K562 (cell line): Measurements from ENCODE around the gene NCAM2. TPM values are rescaled to one million over a fixed set of nuclear protein-coding genes. Genes with fewer than 3 reads are reported as not detected.

Experiments used
- CEBPB ChIP-seq: fragments of 450-650 bp; IDR thresholded peaks from 2 replicates; pipeline ENCODE4 v1.6.1; 2016; ENCODE audit warnings: missing genetic modification characterization, missing compliant biosample characterization
- CHD1 ChIP-seq: fragments of 200-600 bp; sonication (generic); IDR thresholded peaks from one replicate; pipeline ENCODE4 v1.6.1; 2012; ENCODE audit warnings: mild to moderate bottlenecking, moderate library complexity, low read length, inconsistent platforms
- HMGN3 ChIP-seq: IDR thresholded peaks from 2 replicates; pipeline ENCODE4 v1.6.1; 2011; ENCODE audit warnings: borderline replicate concordance, low read depth, mild to moderate bottlenecking, mixed read lengths, low read length; ENCODE audit not compliant: insufficient read length; ENCODE audit errors: extremely low read depth
- KDM2B ChIP-seq: fragments of 250-450 bp; sonication (Bioruptor Pico); IDR thresholded peaks from 2 replicates; pipeline ENCODE4 v1.8.0; 2021; ENCODE audit warnings: mild to moderate bottlenecking, moderate library complexity
- KHSRP ChIP-seq: fragments of 450-650 bp; IDR thresholded peaks from 2 replicates; pipeline ENCODE4 v1.6.1; 2017
- KLF16 ChIP-seq: IDR thresholded peaks from 2 replicates; pipeline ENCODE4 v1.6.1; 2016; ENCODE audit warnings: antibody characterized with exemption
- NONO ChIP-seq, 2 experiments: fragments of 200-400 bp in 1 of 2; fragments of 450-650 bp in 1 of 2; formaldehyde crosslinking in 1 of 2; IDR thresholded peaks; 2 replicates each; pipeline ENCODE4 v1.6.1; 2017; ENCODE audit warnings: low read depth in 2 of 2, mild to moderate bottlenecking in 2 of 2, moderate library complexity in 2 of 2, low read length in 1 of 2
- RBM22 ChIP-seq: fragments of 200-400 bp; formaldehyde crosslinking; IDR thresholded peaks from 2 replicates; pipeline ENCODE4 v1.6.1; 2018; ENCODE audit warnings: low read length, low read depth; ENCODE audit not compliant: poor library complexity, severe bottlenecking
- YBX1 ChIP-seq: fragments of 450-650 bp; IDR thresholded peaks from 2 replicates; pipeline ENCODE4 v1.7.1; 2016; ENCODE audit warnings: mild to moderate bottlenecking
- ZNF12 ChIP-seq: sonication (generic); formaldehyde crosslinking; IDR thresholded peaks from 2 replicates; pipeline ENCODE4 v1.4.0; 2020; ENCODE audit warnings: mild to moderate bottlenecking, missing genetic modification reagents
- ZNF512 ChIP-seq: IDR thresholded peaks from 2 replicates; pipeline ENCODE4 v1.6.1; 2016; ENCODE audit warnings: missing genetic modification characterization, missing compliant biosample characterization
- ZNF76 ChIP-seq: fragments of 250-450 bp; sonication (Bioruptor Pico); IDR thresholded peaks from 2 replicates; pipeline ENCODE4 v1.4.0; 2020; ENCODE audit warnings: mild to moderate bottlenecking, moderate library complexity, borderline replicate concordance
- polyA plus RNA-seq, 8 experiments: library from polyadenylated mRNA; depleted of rRNA in 4 of 8; stranded (reverse) in 5 of 8; unstranded in 3 of 8; fragments of >200 nt; fragmentation: Nextera tagmentation in 2 of 8; fragmentation: Illumina TruSeq in 1 of 8; extraction: Ambion mirVana in 2 of 8; extraction: Trizol in 1 of 8; gene quantifications; 2 replicates each; pipeline versions ENCODE4 v1.2.1 to v1.2.3, GENCODE V29; 2011 to 2014; ENCODE audit warnings: inconsistent platforms in 1 of 8, missing spikeins in 1 of 8
- total RNA-seq, 7 experiments: library from RNA; depleted of rRNA in 6 of 7; stranded (reverse); fragments of >200 nt in 6 of 7; fragmentation: Illumina TruSeq in 2 of 7; extraction: Trizol in 2 of 7; gene quantifications; 2 replicates each; pipeline versions ENCODE4 v1.2.1 to v1.2.3, GENCODE V29; 2011 to 2021; ENCODE audit warnings: low replicate concordance in 1 of 7
- TF ChIP-seq, protein P1 (sequence below), 2 experiments: fragments of 450-650 bp; formaldehyde crosslinking in 1 of 2; IDR thresholded peaks; 2 replicates each; pipeline versions ENCODE4 v1.4.0 to v1.6.1; 2014 to 2020; ENCODE audit warnings: mild to moderate bottlenecking in 2 of 2, borderline replicate concordance in 1 of 2, low read depth in 1 of 2
- TF ChIP-seq, protein P2 (sequence below): fragments of 250-450 bp; sonication (Bioruptor Pico); IDR thresholded peaks from 2 replicates; pipeline ENCODE4 v1.9.0; 2021; ENCODE audit warnings: mild to moderate bottlenecking
- TF ChIP-seq, protein P3 (sequence below): fragments of 450-650 bp; conservative IDR thresholded peaks from 2 replicates; pipeline ENCODE4 v1.6.1; 2016; ENCODE audit warnings: missing genetic modification characterization, low read depth, mild to moderate bottlenecking, control low read depth, missing compliant biosample characterization

Gene NCAM2
- total and polyA plus RNA-seq, 9 of the 15 experiments (the other 6 are each of a cell fraction or from before 2014, with no cell fraction given): 14.0 to 58.2 (median 27.8) TPM

- TF ChIP-seq, protein P1, sequence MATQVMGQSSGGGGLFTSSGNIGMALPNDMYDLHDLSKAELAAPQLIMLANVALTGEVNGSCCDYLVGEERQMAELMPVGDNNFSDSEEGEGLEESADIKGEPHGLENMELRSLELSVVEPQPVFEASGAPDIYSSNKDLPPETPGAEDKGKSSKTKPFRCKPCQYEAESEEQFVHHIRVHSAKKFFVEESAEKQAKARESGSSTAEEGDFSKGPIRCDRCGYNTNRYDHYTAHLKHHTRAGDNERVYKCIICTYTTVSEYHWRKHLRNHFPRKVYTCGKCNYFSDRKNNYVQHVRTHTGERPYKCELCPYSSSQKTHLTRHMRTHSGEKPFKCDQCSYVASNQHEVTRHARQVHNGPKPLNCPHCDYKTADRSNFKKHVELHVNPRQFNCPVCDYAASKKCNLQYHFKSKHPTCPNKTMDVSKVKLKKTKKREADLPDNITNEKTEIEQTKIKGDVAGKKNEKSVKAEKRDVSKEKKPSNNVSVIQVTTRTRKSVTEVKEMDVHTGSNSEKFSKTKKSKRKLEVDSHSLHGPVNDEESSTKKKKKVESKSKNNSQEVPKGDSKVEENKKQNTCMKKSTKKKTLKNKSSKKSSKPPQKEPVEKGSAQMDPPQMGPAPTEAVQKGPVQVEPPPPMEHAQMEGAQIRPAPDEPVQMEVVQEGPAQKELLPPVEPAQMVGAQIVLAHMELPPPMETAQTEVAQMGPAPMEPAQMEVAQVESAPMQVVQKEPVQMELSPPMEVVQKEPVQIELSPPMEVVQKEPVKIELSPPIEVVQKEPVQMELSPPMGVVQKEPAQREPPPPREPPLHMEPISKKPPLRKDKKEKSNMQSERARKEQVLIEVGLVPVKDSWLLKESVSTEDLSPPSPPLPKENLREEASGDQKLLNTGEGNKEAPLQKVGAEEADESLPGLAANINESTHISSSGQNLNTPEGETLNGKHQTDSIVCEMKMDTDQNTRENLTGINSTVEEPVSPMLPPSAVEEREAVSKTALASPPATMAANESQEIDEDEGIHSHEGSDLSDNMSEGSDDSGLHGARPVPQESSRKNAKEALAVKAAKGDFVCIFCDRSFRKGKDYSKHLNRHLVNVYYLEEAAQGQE (IDR thresholded peaks at IDR 0.05; ENCODE audit: borderline replicate concordance): no peak
- TF ChIP-seq, protein P1 (CRISPR knock-in tag; IDR thresholded peaks at IDR 0.05; ENCODE audit: low read depth): no peak
- TF ChIP-seq CEBPB (tag): no peak
- TF ChIP-seq, protein P2, sequence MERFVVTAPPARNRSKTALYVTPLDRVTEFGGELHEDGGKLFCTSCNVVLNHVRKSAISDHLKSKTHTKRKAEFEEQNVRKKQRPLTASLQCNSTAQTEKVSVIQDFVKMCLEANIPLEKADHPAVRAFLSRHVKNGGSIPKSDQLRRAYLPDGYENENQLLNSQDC (CRISPR knock-in tag): no peak
- TF ChIP-seq HMGN3: no peak
- TF ChIP-seq CHD1: no peak
- TF ChIP-seq, protein P3, sequence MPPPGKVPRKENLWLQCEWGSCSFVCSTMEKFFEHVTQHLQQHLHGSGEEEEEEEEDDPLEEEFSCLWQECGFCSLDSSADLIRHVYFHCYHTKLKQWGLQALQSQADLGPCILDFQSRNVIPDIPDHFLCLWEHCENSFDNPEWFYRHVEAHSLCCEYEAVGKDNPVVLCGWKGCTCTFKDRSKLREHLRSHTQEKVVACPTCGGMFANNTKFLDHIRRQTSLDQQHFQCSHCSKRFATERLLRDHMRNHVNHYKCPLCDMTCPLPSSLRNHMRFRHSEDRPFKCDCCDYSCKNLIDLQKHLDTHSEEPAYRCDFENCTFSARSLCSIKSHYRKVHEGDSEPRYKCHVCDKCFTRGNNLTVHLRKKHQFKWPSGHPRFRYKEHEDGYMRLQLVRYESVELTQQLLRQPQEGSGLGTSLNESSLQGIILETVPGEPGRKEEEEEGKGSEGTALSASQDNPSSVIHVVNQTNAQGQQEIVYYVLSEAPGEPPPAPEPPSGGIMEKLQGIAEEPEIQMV (tag): no peak
- no peak for TF ChIP-seq ZNF76 (CRISPR knock-in tag)
- TF ChIP-seq ZNF512 (tag): no peak
- no peak for TF ChIP-seq KHSRP
- TF ChIP-seq YBX1: no peak
- TF ChIP-seq NONO (IDR thresholded peaks at IDR 0.05; ENCODE audit: low read depth in 2 of 2, low read length in 1 of 2): no peak
- TF ChIP-seq RBM22: no peak
- no peak for TF ChIP-seq KDM2B (CRISPR knock-in tag)
- no peak for TF ChIP-seq ZNF12
- no peak for TF ChIP-seq KLF16
Measured at GRCh38 chr21:21200103-21200938, 202.1 kb downstream of the NCAM2 start (continued).
